Measurements from ENCODE around the gene ANKRD17. TPM values are rescaled to one million over a fixed set of nuclear protein-coding genes. Genes with fewer than 3 reads are reported as not detected.

ANKRD17 gene
- total and polyA plus RNA-seq, 2 of the 4 experiments (the other 2 are of a cell fraction) = 28.5 to 75.3 TPM

DNA sequence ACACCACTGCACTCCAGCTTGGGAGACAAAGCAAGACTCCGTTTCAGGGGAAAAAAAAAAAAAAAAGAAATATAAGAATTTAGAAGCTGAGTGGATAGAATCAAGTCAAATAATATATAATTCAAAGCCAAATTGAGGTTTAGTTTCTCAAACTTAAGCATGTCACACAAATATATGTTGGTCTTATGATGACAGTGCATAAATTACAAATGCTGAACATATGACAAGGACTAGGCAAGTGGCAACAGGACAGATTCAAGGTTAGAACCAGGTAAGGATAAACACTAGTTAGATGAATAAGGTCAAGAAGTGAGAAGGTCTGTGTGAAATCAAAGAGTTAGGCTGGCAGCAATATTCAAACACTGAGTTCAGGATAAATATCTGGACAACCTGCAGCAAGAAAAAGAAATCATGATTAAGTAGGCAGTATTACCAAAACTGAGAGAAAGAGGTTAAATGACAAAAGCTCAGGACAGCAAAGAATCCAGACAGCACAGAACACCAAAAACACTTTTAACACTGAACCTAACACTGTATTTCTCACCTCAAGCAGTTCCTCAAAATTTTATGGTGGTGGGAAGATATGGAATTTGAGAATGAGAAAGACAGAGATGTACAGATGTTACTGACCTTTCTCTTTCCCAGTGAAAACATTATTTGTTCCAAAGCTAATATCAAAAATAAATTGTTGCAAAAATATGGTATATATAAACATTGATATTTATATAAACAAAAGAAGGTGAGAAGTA is 45.4 kb downstream of the ANKRD17 start:
- H3K23ac ChIP-seq (ENCODE audit: low read depth, low read length) = peak overlapping the region; percentile 8; the same call in 1 of the 2 replicates
- peaks cover 12 to 55% of the 10 kb centered on the region in 2 experiments for H3K79me1 ChIP-seq (ENCODE audit: low read depth in 1 of 2, low read length in 2 of 2)
- no TSS peak for BruUV-seq (replicated peaks)
- ATAC-seq (ENCODE audit: low read depth) (no peak), DNase-seq (no peak)
- H3K9me3 ChIP-seq (ENCODE audit: control insufficient read depth, insufficient read depth, low read length) = peaks cover 2% of the 10 kb centered on the region; the same call in 1 of the 2 replicates
- no peak overlapping the region for H3K4me3 ChIP-seq (ENCODE audit: insufficient read depth, low read depth, low read length)
- H2AK5ac ChIP-seq (ENCODE audit: low read depth, low read length) = no peak overlapping the region
- H2BK15ac ChIP-seq (ENCODE audit: low read depth, low read length) = no peak overlapping the region
- POLR2A ChIA-PET (ENCODE audit: unreplicated experiment) = no interaction called here
- intact Hi-C loops (cut with micrococcal nuclease) = no loop called here
- no peak overlapping the region for H2BK20ac ChIP-seq (ENCODE audit: low read depth, low read length)
- H3K4me2 ChIP-seq (ENCODE audit: low read depth, low read length) = no peak overlapping the region
- H2BK5ac ChIP-seq (ENCODE audit: low read depth, low read length, poor library complexity, severe bottlenecking) = peak overlapping the region; percentile 11
- WGBS, 2 experiments (ENCODE audit: extremely low coverage in 2 of 2, insufficient read length in 1 of 2) = no CpG with 5 or more reads among the region's 1 CpG
- H3K9me1 ChIP-seq (ENCODE audit: insufficient read depth, low read length) = peaks cover 2% of the 10 kb centered on the region; the same call in 1 of the 2 replicates
- peak; percentile 64 for TF ChIP-seq MAFK (IDR thresholded peaks at IDR 0.05; ENCODE audit: low read depth, low read length)
- 0 out of 2 replicates have a peak, but pooled peaks have one; percentile 21 for TF ChIP-seq NFE2L2 (IDR thresholded peaks at IDR 0.05; ENCODE audit: low read depth, low read length)
- TF ChIP-seq MXI1 (IDR thresholded peaks at IDR 0.05; ENCODE audit: borderline replicate concordance, low read depth, low read length) = no peak
- no peak overlapping the region for H3K4ac ChIP-seq (ENCODE audit: low read depth, low read length)
- H4K5ac ChIP-seq (ENCODE audit: low read depth, low read length) = no peak overlapping the region
- H3K4me1 ChIP-seq (ENCODE audit: control insufficient read depth, insufficient read depth, low read length) = 0 out of 2 replicates have a peak, but pooled peaks cover 2% of the 10 kb centered on the region
- H4K20me1 ChIP-seq (ENCODE audit: insufficient read depth, low read length) = peaks cover 33% of the 10 kb centered on the region
- in situ Hi-C loops (cut with MboI; ENCODE audit: low sequenced_read_pairs) = no loop called here
- no peak overlapping the region for H3K14ac ChIP-seq (replicated peaks; ENCODE audit: low read depth, low read length)
- H4K8ac ChIP-seq (ENCODE audit: low read depth in 2 of 2, low read length in 2 of 2) = no peak overlapping the region
- H3K9ac ChIP-seq (ENCODE audit: low read depth, low read length) = no peak overlapping the region
- no peak overlapping the region for H2BK120ac ChIP-seq (ENCODE audit: low read depth, low read length)
- CTCF ChIA-PET = interaction anchor here (0.6 kb wide), 1 partner anchor 705 kb away, joined by 3 read pairs; no protein-coding TSS in a partner anchor
- no peak overlapping the region for H3K18ac ChIP-seq (ENCODE audit: low read depth, low read length)
- no peak overlapping the region for H2AK9ac ChIP-seq (replicated peaks; ENCODE audit: low read depth, low read length, poor library complexity)
- no peak overlapping the region for H3K56ac ChIP-seq (ENCODE audit: extremely low read depth, insufficient read depth, low read length)
- H4K91ac ChIP-seq (ENCODE audit: insufficient read depth, low read depth, low read length) = no peak overlapping the region
- no peaks in the 10 kb centered on the region for H3K36me3 ChIP-seq (ENCODE audit: control insufficient read depth, insufficient read depth, low read length)
- H3K27ac ChIP-seq (ENCODE audit: insufficient read depth, low read length) = no peak overlapping the region
- dilution Hi-C loops (cut with HindIII; ENCODE audit: low sequenced_read_pairs, unreplicated experiment) = no loop called here
- H2AFZ ChIP-seq (replicated peaks; ENCODE audit: low read length, poor library complexity) = no peak overlapping the region
- H3K27me3 ChIP-seq (ENCODE audit: control insufficient read depth, insufficient read depth, low read length) = no peaks in the 10 kb centered on the region

Measured in IMR-90 (cell line).